IMR-90 (cell line): ENCODE measurements around the gene KRTAP10-10. TPM values are rescaled to one million over a fixed set of nuclear protein-coding genes. Genes with fewer than 3 reads are reported as not detected.

Source experiments
- ATAC-seq: fragments of 200-7000 bp; cut with Tn5 transposase; 2 replicates; pipeline ENCODE4 v1.9.1; 2020; ENCODE audit warnings: low read depth, mild to moderate bottlenecking, moderate library complexity
- BruUV-seq: library from RNA; stranded (reverse); fragments of 400-500 nt; replicated peaks from 2 replicates; lab custom pipeline; 2021; lab: Mats Ljungman, UMichigan
- CTCF ChIA-PET: fragments of 300-600 bp; formaldehyde crosslinking; extraction: SDS; loops from one replicate; lab custom pipeline; 2021; ENCODE audit warnings: antibody characterized with exemption; lab: Yijun Ruan, JAX
- POLR2A ChIA-PET: fragments of 300-600 bp; sonication (Branson Sonifier 250); formaldehyde crosslinking; loops from one replicate; lab custom pipeline; 2022; ENCODE audit warnings: antibody characterized with exemption; ENCODE audit not compliant: unreplicated experiment; lab: Charles Lee
- DNase-seq: peaks from one replicate; pipeline ENCODE4 v3.0.0; 2013
- H2AFZ ChIP-seq: replicated peaks from 2 replicates; pipeline ENCODE3; 2013; ENCODE audit warnings: low read length, mild to moderate bottlenecking; ENCODE audit not compliant: poor library complexity
- H2AK5ac ChIP-seq: 2 replicates; pipeline ENCODE4 v1.6.1; 2013; ENCODE audit warnings: low read depth, low read length, inconsistent platforms
- H2AK9ac ChIP-seq: replicated peaks from 2 replicates; pipeline ENCODE3; 2013; ENCODE audit warnings: mild to moderate bottlenecking, low read depth, low read length, moderate library complexity; ENCODE audit not compliant: poor library complexity
- H2BK120ac ChIP-seq: 2 replicates; pipeline ENCODE4 v1.6.1; 2013; ENCODE audit warnings: low read depth, low read length, inconsistent platforms
- H2BK15ac ChIP-seq: 3 replicates; pipeline ENCODE4 v1.6.1; 2013; ENCODE audit warnings: low read depth, low read length, inconsistent platforms
- H2BK20ac ChIP-seq: 2 replicates; pipeline ENCODE4 v1.6.1; 2013; ENCODE audit warnings: low read depth, mild to moderate bottlenecking, inconsistent platforms, low read length, moderate library complexity
- H2BK5ac ChIP-seq: 2 replicates; pipeline ENCODE4 v1.6.1; 2013; ENCODE audit warnings: mild to moderate bottlenecking, low read depth, low read length, inconsistent platforms; ENCODE audit not compliant: poor library complexity, severe bottlenecking
- H3K14ac ChIP-seq: replicated peaks from 2 replicates; pipeline ENCODE4 v1.6.1; 2013; ENCODE audit warnings: low read depth, low read length, inconsistent platforms
- H3K18ac ChIP-seq: 2 replicates; pipeline ENCODE4 v1.6.1; 2013; ENCODE audit warnings: low read depth, low read length, control low read depth
- H3K23ac ChIP-seq: 2 replicates; pipeline ENCODE4 v1.6.1; 2013; ENCODE audit warnings: low read depth, low read length, inconsistent platforms
- H3K27ac ChIP-seq: 2 replicates; pipeline ENCODE4 v1.5.1; 2013; ENCODE audit warnings: mild to moderate bottlenecking, control low read depth, low read length; ENCODE audit not compliant: insufficient read depth
- H3K27me3 ChIP-seq: 2 replicates; pipeline ENCODE4 v1.6.1; 2013; ENCODE audit warnings: low read length; ENCODE audit not compliant: control insufficient read depth, insufficient read depth
- H3K36me3 ChIP-seq: 2 replicates; pipeline ENCODE4 v1.6.1; 2013; ENCODE audit warnings: low read length, mixed read lengths; ENCODE audit not compliant: control insufficient read depth, insufficient read depth
- H3K4ac ChIP-seq: 2 replicates; pipeline ENCODE4 v1.6.1; 2013; ENCODE audit warnings: low read depth, low read length, inconsistent platforms
- H3K4me1 ChIP-seq: 2 replicates; pipeline ENCODE4 v1.6.1; 2013; ENCODE audit warnings: low read length, mixed read lengths; ENCODE audit not compliant: control insufficient read depth, insufficient read depth
- H3K4me2 ChIP-seq: 2 replicates; pipeline ENCODE4 v1.6.1; 2013; ENCODE audit warnings: low read depth, mild to moderate bottlenecking, control low read depth, low read length, moderate library complexity
- H3K4me3 ChIP-seq: 2 replicates; pipeline ENCODE4 v1.5.1; 2013; ENCODE audit warnings: low read depth, mild to moderate bottlenecking, control low read depth, low read length, moderate library complexity; ENCODE audit not compliant: insufficient read depth
- H3K56ac ChIP-seq: 2 replicates; pipeline ENCODE4 v1.6.1; 2013; ENCODE audit warnings: low read length, inconsistent platforms; ENCODE audit not compliant: insufficient read depth; ENCODE audit errors: extremely low read depth
- H3K79me1 ChIP-seq, 2 experiments: 2 replicates each; pipeline ENCODE4 v1.6.1; 2013; ENCODE audit warnings: low read length in 2 of 2, inconsistent platforms in 1 of 2, low read depth in 1 of 2
- H3K9ac ChIP-seq: 2 replicates; pipeline ENCODE4 v1.6.1; 2013; ENCODE audit warnings: low read depth, low read length, control low read depth
- H3K9me1 ChIP-seq: 2 replicates; pipeline ENCODE4 v1.6.1; 2013; ENCODE audit warnings: low read length, inconsistent platforms; ENCODE audit not compliant: insufficient read depth
- H3K9me3 ChIP-seq: 2 replicates; pipeline ENCODE4 v1.6.1; 2013; ENCODE audit warnings: low read length; ENCODE audit not compliant: control insufficient read depth, insufficient read depth
- H4K20me1 ChIP-seq: 2 replicates; pipeline ENCODE4 v1.6.1; 2013; ENCODE audit warnings: low read length, inconsistent platforms; ENCODE audit not compliant: insufficient read depth
- H4K5ac ChIP-seq: 2 replicates; pipeline ENCODE4 v1.6.1; 2013; ENCODE audit warnings: mild to moderate bottlenecking, low read depth, low read length, control low read depth
- H4K8ac ChIP-seq, 2 experiments: 2 replicates each; pipeline ENCODE4 v1.6.1; 2013; ENCODE audit warnings: low read depth in 2 of 2, low read length in 2 of 2, control low read depth in 1 of 2, inconsistent platforms in 1 of 2
- H4K91ac ChIP-seq: 2 replicates; pipeline ENCODE4 v1.6.1; 2013; ENCODE audit warnings: low read depth, low read length, inconsistent platforms; ENCODE audit not compliant: insufficient read depth
- BHLHE40 ChIP-seq: fragments of 150-350 bp; IDR thresholded peaks from 2 replicates; pipeline ENCODE4 v1.6.1; 2016; ENCODE audit warnings: mild to moderate bottlenecking, low read depth, low read length
- CHD1 ChIP-seq: IDR thresholded peaks from 2 replicates; pipeline ENCODE4 v1.6.1; 2012; ENCODE audit warnings: low read depth, low read length, improper control_type of control experiment
- CTCF ChIP-seq: conservative IDR thresholded peaks from 2 replicates; pipeline ENCODE4 v1.5.1; 2012; ENCODE audit warnings: mild to moderate bottlenecking, low read depth, low read length, improper control_type of control experiment
- FOS ChIP-seq: fragments of 150-350 bp; IDR thresholded peaks from 2 replicates; pipeline ENCODE4 v1.6.1; 2016; ENCODE audit warnings: low read depth, low read length
- MAFK ChIP-seq: IDR thresholded peaks from 2 replicates; pipeline ENCODE4 v1.6.1; 2012; ENCODE audit warnings: low read depth, low read length, improper control_type of control experiment
- MAZ ChIP-seq: IDR thresholded peaks from 2 replicates; pipeline ENCODE4 v1.6.1; 2012; ENCODE audit warnings: low read depth, mild to moderate bottlenecking, low read length, improper control_type of control experiment, moderate library complexity, borderline replicate concordance
- MXI1 ChIP-seq: IDR thresholded peaks from 2 replicates; pipeline ENCODE4 v1.6.1; 2012; ENCODE audit warnings: low read depth, mild to moderate bottlenecking, low read length, moderate library complexity, borderline replicate concordance
- NFE2L2 ChIP-seq: fragments of 150-350 bp; IDR thresholded peaks from 2 replicates; pipeline ENCODE4 v1.6.1; 2016; ENCODE audit warnings: low read depth, mild to moderate bottlenecking, low read length
- POLR2A ChIP-seq: IDR thresholded peaks from 2 replicates; pipeline ENCODE4 v1.6.1; 2012; ENCODE audit warnings: mild to moderate bottlenecking, low read depth, low read length
- RAD21 ChIP-seq: IDR thresholded peaks from 2 replicates; pipeline ENCODE4 v1.6.1; 2012; ENCODE audit warnings: low read length, improper control_type of control experiment
- RCOR1 ChIP-seq: IDR thresholded peaks from 2 replicates; pipeline ENCODE4 v1.6.1; 2012; ENCODE audit warnings: mild to moderate bottlenecking, low read length, improper control_type of control experiment; ENCODE audit not compliant: insufficient replicate concordance
- RFX5 ChIP-seq: IDR thresholded peaks from 2 replicates; pipeline ENCODE4 v1.8.0; 2012; ENCODE audit warnings: low read depth, mild to moderate bottlenecking, low read length, moderate library complexity
- SMC3 ChIP-seq: fragments of 150-350 bp; IDR thresholded peaks from 2 replicates; pipeline ENCODE4 v1.6.1; 2016; ENCODE audit warnings: low read depth, mild to moderate bottlenecking, antibody characterized with exemption, low read length, moderate library complexity
- USF2 ChIP-seq: fragments of 150-350 bp; IDR thresholded peaks from 2 replicates; pipeline ENCODE4 v1.6.1; 2017; ENCODE audit warnings: mild to moderate bottlenecking, antibody characterized with exemption, low read length, low read depth
- WGBS, 2 experiments: methylation state at CpG; one replicate each; pipeline versions ENCODE4 v1.1.5 to v1.1.7; 2013; ENCODE audit warnings: missing lambda C conversion rate in 2 of 2; ENCODE audit not compliant: insufficient read length in 1 of 2; ENCODE audit errors: extremely low coverage in 2 of 2; 5-methylcytosine and 5-hydroxymethylcytosine counted together
- dilution Hi-C: fragments of 300-500 bp; cut with HindIII; formaldehyde crosslinking; loops from one replicate; pipeline ENCODE4 v1.14.3; 2018; ENCODE audit warnings: low sequenced_read_pairs; ENCODE audit not compliant: unreplicated experiment
- in situ Hi-C: fragments of 300-500 bp; cut with MboI; formaldehyde crosslinking; loops from 3 replicates; pipeline ENCODE4 v1.14.3; 2019; ENCODE audit warnings: low sequenced_read_pairs, inconsistent platforms, mixed read lengths
- intact Hi-C: fragments of 100-400 bp; cut with micrococcal nuclease; formaldehyde crosslinking; loops from 2 replicates; pipeline ENCODE4 v1.10.0; 2022
- polyA plus RNA-seq, 3 experiments: library from polyadenylated mRNA; depleted of rRNA; stranded (reverse); fragments of >200 nt; gene quantifications; 2 replicates each; pipeline ENCODE4 v1.2.3, GENCODE V29; 2012; ENCODE audit warnings: low replicate concordance in 1 of 3
- total RNA-seq: library from RNA; depleted of rRNA; stranded (reverse); fragments of >200 nt; gene quantifications from 2 replicates; pipeline ENCODE4 v1.2.3, GENCODE V29; 2012

The KRTAP10-10 gene
- total and polyA plus RNA-seq, 2 of the 4 experiments (the other 2 are of a cell fraction): not detected

GRCh38 chr21:44603109-44603875 is 33.9 kb upstream of the KRTAP10-10 start:
- Histone ChIP-seq H3K9ac (no peak overlapping the region), H3K18ac (no peak overlapping the region), H3K27ac (no peak overlapping the region), H3K23ac (no peak overlapping the region), H3K27me3 (peaks cover 2% of the 10 kb centered on the region), H3K4me3 (no peak overlapping the region), H4K8ac (no peak overlapping the region), H2BK15ac (no peak overlapping the region), H3K36me3 (no peaks in the 10 kb centered on the region), H4K5ac (no peak overlapping the region), H2AFZ (no peak overlapping the region), H3K4ac (no peak overlapping the region), H4K20me1 (no peaks in the 10 kb centered on the region), H2AK9ac (no peak overlapping the region), H3K56ac (no peak overlapping the region), H3K9me3 (no peaks in the 10 kb centered on the region), H2BK5ac (no peak overlapping the region), H3K4me1 (no peaks in the 10 kb centered on the region), H3K79me1 (no peaks in the 10 kb centered on the region), H3K4me2 (no peak overlapping the region), H3K14ac (no peak overlapping the region), H4K91ac (no peak overlapping the region), H3K9me1 (no peaks in the 10 kb centered on the region), H2BK120ac (no peak overlapping the region), H2BK20ac (no peak overlapping the region), H2AK5ac (no peak overlapping the region)
- DNase-seq (no peak), ATAC-seq (no peak)
- no TSS peak for BruUV-seq
- POLR2A ChIA-PET: no interaction called here
- TF ChIP-seq USF2 (no peak), RAD21 (no peak), MAFK (no peak), CHD1 (no peak), FOS (no peak), NFE2L2 (no peak), MXI1 (no peak), POLR2A (no peak), MAZ (no peak), CTCF (no peak), RCOR1 (no peak), BHLHE40 (no peak), RFX5 (no peak), SMC3 (no peak)
- CTCF ChIA-PET: no interaction called here
- intact Hi-C loops (no loop called here), in situ Hi-C loops (no loop called here), dilution Hi-C loops (no loop called here)
- 20% methylated on average over 3 of the region's 17 CpGs; no CpG with 5 or more reads in 1 of the 2 experiments for WGBS, 2 experiments
